Measurements from ENCODE around the gene MYL10. TPM values are rescaled to one million over a fixed set of nuclear protein-coding genes. Genes with fewer than 3 reads are reported as not detected.

Gene MYL10
- polyA plus RNA-seq, 1 of the 3 experiments (the other 2 are of a cell fraction): not detected

- H3K27me3 ChIP-seq (ENCODE audit: insufficient read depth): peaks cover 5% of the 10 kb centered on the region; the same call in 1 of the 2 replicates
- H3K79me2 ChIP-seq (ENCODE audit: insufficient read depth): no peaks in the 10 kb centered on the region
- WGBS (ENCODE audit: low lambda C conversion rate): 78% methylated on average over 17 of the region's 18 CpGs
- ChIA-PET CTCF (interaction anchor here (0.7 to 5.6 kb wide), 5 partner anchors 12 to 83 kb away, joined by 3 to 47 read pairs (median 4); no protein-coding TSS in a partner anchor), POLR2A (no interaction called here)
- H3K9me2 ChIP-seq: no peaks in the 10 kb centered on the region
- H3K4me2 ChIP-seq: no peak overlapping the region
- no peak overlapping the region for H2AFZ ChIP-seq (ENCODE audit: low read depth)
- TF ChIP-seq FOSL2 (IDR thresholded peaks at IDR 0.05; ENCODE audit: borderline replicate concordance, low read depth) (no peak), POLR2AphosphoS5 (IDR thresholded peaks at IDR 0.05; ENCODE audit: low read depth, low read length) (no peak), FOXJ3 (CRISPR knock-in tag; IDR thresholded peaks at IDR 0.05) (no peak), ELF1 (IDR thresholded peaks at IDR 0.05) (no peak), USF2 (IDR thresholded peaks at IDR 0.05; ENCODE audit: borderline replicate concordance, low read depth, low read length) (no peak), RXRA (IDR thresholded peaks at IDR 0.05; ENCODE audit: borderline replicate concordance, low read depth) (no peak), RFX5 (IDR thresholded peaks at IDR 0.05; ENCODE audit: low read length) (no peak), ZBTB33 (IDR thresholded peaks at IDR 0.05; ENCODE audit: borderline replicate concordance, low read depth) (no peak), RAD21 (IDR thresholded peaks at IDR 0.05; ENCODE audit: low read length) (no peak), MXI1 (IDR thresholded peaks at IDR 0.05; ENCODE audit: low read depth, low read length) (no peak), TEAD4 (IDR thresholded peaks at IDR 0.05; ENCODE audit: borderline replicate concordance, insufficient read depth) (no peak), GABPA (IDR thresholded peaks at IDR 0.05; ENCODE audit: low read depth) (no peak), NRF1 (IDR thresholded peaks at IDR 0.05; ENCODE audit: low read depth, low read length) (no peak), REST (IDR thresholded peaks at IDR 0.05; ENCODE audit: low read depth, low read length) (no peak)
- H3K9me3 ChIP-seq: no peaks in the 10 kb centered on the region
- no peak overlapping the region for H3K4me3 ChIP-seq (ENCODE audit: low read depth in 2 of 2, low read length in 1 of 2)
- H3K27ac ChIP-seq (ENCODE audit: low read depth in 2 of 2, low read length in 1 of 2): peak overlapping the region in 1 of 2 experiments; percentile 58; a peak in 1 of 4 replicates
- peaks cover 0 to 15% of the 10 kb centered on the region in 2 experiments; a peak in 1 of 4 replicates for H3K4me1 ChIP-seq (ENCODE audit: control insufficient read depth in 1 of 2, insufficient read depth in 2 of 2, low read depth in 1 of 2, low read length in 1 of 2)
- no peak for DNase-seq
- H4K20me1 ChIP-seq (ENCODE audit: insufficient read depth): no peaks in the 10 kb centered on the region
- H3F3A ChIP-seq (replicated peaks; ENCODE audit: insufficient read depth): no peaks in the 10 kb centered on the region
- H3K9ac ChIP-seq: no peak overlapping the region
- no peaks in the 10 kb centered on the region for H3K36me3 ChIP-seq (replicated peaks in 1 of 2; ENCODE audit: control insufficient read depth in 1 of 2, insufficient read depth in 2 of 2, low read length in 1 of 2)
Measured at GRCh38 chr7:101590663-101591435, 38.2 kb downstream of the MYL10 start.
